Upper lobe of right lung (tissue), 1 donor: ENCODE measurements around the gene ALK. TPM values are rescaled to one million over a fixed set of nuclear protein-coding genes. Genes with fewer than 3 reads are reported as not detected.

Source experiments
- ATAC-seq: fragments of 200-7000 bp; cut with Tn5 transposase; one replicate; pipeline ENCODE4 v1.9.1; 2020; ENCODE audit warnings: mild to moderate bottlenecking, moderate library complexity
- DNase-seq: peaks from one replicate; pipeline ENCODE4 v3.0.0-alpha.2; 2020
- H3K27ac ChIP-seq: fragments of 200-600 bp; one replicate; pipeline ENCODE4 v1.8.0; 2022
- H3K27me3 ChIP-seq: fragments of 200-600 bp; one replicate; pipeline ENCODE4 v1.8.0; 2022; ENCODE audit warnings: mild to moderate bottlenecking
- H3K36me3 ChIP-seq: fragments of 200-600 bp; one replicate; pipeline ENCODE4 v1.8.0; 2022
- H3K4me1 ChIP-seq: fragments of 200-600 bp; one replicate; pipeline ENCODE4 v1.8.0; 2022
- H3K4me3 ChIP-seq: fragments of 200-600 bp; one replicate; pipeline ENCODE4 v1.8.0; 2022; ENCODE audit warnings: mild to moderate bottlenecking
- H3K9me3 ChIP-seq: fragments of 200-600 bp; one replicate; pipeline ENCODE4 v1.8.0; 2022
- intact Hi-C: fragments of 100-400 bp; cut with DNase I; formaldehyde crosslinking; loops from one replicate; pipeline ENCODE4 v1.11.0; 2022
- total RNA-seq: library from RNA; stranded (reverse); fragmentation: NEBNext Ultra II Directional; extraction: Animal tissue kit (Norgen Biotek cat#: 25700); gene quantifications from one replicate; pipeline ENCODE4 v1.2.1, GENCODE V29; 2021
- TF ChIP-seq, protein P1 (sequence below): fragments of 200-600 bp; IDR thresholded peaks from one replicate; pipeline ENCODE4 v1.8.0; 2022; ENCODE audit warnings: antibody characterized with exemption
- donor health status: DM: no; HTN: yes; CAD: no; lungs with severe emphysema.

The ALK gene
- total RNA-seq, 1 donor from 2014 or later, result not detected

DNA sequence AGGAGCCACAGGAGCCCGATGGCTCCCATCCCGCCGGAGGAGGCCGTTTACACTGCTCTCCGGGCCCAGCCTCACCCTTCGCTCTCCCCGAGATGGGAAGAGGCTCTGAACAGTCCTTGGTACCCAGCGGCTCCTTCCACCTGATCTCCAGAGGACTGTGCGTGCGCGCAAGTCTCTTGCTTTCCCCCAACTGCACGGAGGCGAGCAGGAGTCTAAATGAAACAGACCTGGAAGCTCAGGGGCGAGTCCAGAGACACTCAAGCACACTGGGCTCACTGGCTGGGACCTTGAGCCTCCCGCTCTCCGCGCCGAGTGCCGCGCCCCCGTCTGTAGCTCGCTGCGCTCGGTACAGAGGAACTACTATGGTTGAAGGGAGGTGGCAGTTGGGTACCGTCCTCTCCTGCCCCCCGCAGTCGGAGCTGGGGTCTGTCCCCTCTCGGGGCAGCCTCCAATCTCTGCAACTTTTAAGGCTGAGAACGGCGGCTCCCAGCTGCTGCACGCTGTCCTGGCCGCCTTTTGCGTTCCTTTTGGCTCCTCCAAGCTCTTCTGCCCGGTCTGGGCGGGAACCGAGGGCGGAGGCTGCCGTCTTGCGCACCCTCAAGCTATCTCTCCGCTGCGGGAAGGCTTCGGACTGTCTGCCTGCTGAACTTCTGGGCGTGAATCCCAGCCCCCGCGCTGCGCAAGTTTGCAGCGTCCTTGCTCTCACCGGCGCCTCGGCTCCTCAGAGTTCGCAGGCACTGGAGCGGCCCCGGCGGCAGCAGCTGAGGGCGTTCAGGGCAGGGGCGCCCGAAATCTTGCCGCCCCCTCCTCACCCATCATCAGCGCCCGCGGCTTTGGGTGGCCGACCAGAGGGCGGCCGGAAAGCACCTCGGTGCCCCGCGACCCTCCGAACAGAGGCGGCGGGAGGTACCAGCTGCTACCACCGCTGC lies 491 bp downstream of the ALK start:
- H3K27me3 ChIP-seq, result peaks cover 67% of the 10 kb centered on the region
- no peaks in the 10 kb centered on the region for H3K36me3 ChIP-seq
- H3K9me3 ChIP-seq, result no peaks in the 10 kb centered on the region
- DNase-seq (no peak), ATAC-seq (no peak)
- TF ChIP-seq, protein P1, sequence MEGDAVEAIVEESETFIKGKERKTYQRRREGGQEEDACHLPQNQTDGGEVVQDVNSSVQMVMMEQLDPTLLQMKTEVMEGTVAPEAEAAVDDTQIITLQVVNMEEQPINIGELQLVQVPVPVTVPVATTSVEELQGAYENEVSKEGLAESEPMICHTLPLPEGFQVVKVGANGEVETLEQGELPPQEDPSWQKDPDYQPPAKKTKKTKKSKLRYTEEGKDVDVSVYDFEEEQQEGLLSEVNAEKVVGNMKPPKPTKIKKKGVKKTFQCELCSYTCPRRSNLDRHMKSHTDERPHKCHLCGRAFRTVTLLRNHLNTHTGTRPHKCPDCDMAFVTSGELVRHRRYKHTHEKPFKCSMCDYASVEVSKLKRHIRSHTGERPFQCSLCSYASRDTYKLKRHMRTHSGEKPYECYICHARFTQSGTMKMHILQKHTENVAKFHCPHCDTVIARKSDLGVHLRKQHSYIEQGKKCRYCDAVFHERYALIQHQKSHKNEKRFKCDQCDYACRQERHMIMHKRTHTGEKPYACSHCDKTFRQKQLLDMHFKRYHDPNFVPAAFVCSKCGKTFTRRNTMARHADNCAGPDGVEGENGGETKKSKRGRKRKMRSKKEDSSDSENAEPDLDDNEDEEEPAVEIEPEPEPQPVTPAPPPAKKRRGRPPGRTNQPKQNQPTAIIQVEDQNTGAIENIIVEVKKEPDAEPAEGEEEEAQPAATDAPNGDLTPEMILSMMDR, result no peak
- H3K4me1 ChIP-seq, result peaks cover 15% of the 10 kb centered on the region
- no peak overlapping the region for H3K27ac ChIP-seq
- intact Hi-C loops, result no loop called here
- H3K4me3 ChIP-seq, result peak overlapping the region; percentile 38

DNA sequence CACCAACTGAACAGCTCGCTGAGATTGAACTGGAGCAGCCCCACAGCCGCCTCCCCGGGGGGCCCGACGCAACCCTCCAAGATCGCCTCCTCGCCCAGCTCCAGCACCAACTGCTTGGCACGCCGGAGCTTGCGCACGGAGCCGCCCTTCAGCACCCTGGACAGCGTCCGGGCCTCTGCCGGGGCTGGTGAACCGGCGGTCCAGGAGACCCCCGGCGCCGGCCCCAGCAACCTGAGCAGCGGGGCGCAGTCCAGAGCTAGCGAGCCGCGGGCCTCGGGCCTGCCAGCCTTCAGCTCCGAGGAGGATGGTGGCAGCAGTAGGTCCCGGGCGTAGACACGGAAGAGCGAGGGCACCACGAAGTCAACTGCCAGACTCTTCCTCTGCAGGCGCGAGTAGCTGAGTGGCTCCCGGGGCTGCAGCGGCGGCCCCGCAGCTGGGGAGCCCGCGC lies 1.2 kb downstream of the ALK start:
- Histone ChIP-seq H3K4me1 (peaks cover 15% of the 10 kb centered on the region), H3K27ac (no peak overlapping the region), H3K9me3 (no peaks in the 10 kb centered on the region), H3K4me3 (no peak overlapping the region), H3K36me3 (no peaks in the 10 kb centered on the region), H3K27me3 (peaks cover 64% of the 10 kb centered on the region)
- ATAC-seq (peak; percentile 52), DNase-seq (peak; percentile 77)
- TF ChIP-seq, protein P1, result no peak
- intact Hi-C loops, result no loop called here

DNA sequence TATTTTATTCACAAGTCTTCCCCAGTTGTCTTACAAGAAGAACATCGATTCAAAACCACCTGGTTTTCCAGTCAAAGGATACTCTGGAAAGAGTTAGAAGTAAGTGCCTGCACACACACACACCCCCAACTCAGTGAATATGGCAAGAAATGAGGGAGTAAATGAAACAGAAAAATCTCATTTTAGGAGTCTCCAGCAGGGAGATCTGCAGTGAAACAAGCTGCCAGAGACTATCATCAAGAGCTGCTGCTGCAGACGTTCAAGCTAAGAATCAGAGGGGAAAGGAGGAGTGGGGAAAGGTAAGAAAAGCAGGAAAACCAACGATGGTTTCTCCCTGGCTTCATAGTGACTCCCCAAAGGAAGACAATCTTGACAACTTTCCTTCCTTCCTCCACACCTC lies 2.4 kb downstream of the ALK start:
- no peak for ATAC-seq
- Histone ChIP-seq H3K9me3 (no peaks in the 10 kb centered on the region), H3K36me3 (no peaks in the 10 kb centered on the region), H3K27ac (no peak overlapping the region), H3K4me3 (no peak overlapping the region), H3K4me1 (peaks cover 15% of the 10 kb centered on the region), H3K27me3 (peaks cover 58% of the 10 kb centered on the region)
- no peak for DNase-seq
- intact Hi-C loops, result no loop called here
- TF ChIP-seq, protein P1, result no peak

GRCh38 chr2:29917781-29918180 lies 3.6 kb downstream of the ALK start:
- no peak for ATAC-seq
- Histone ChIP-seq H3K27ac (no peak overlapping the region), H3K9me3 (no peaks in the 10 kb centered on the region), H3K36me3 (no peaks in the 10 kb centered on the region), H3K27me3 (peaks cover 62% of the 10 kb centered on the region), H3K4me3 (no peak overlapping the region), H3K4me1 (peaks cover 15% of the 10 kb centered on the region)
- intact Hi-C loops, result no loop called here
- TF ChIP-seq, protein P1, result no peak
- no peak for DNase-seq

- ATAC-seq (no peak), DNase-seq (no peak)
- no peaks in the 10 kb centered on the region for H3K9me3 ChIP-seq
- peaks cover 52% of the 10 kb centered on the region for H3K27me3 ChIP-seq
- TF ChIP-seq, protein P1, result no peak
- H3K36me3 ChIP-seq, result no peaks in the 10 kb centered on the region
- H3K4me3 ChIP-seq, result no peak overlapping the region
- intact Hi-C loops, result no loop called here
- H3K27ac ChIP-seq, result no peak overlapping the region
- peaks cover 15% of the 10 kb centered on the region for H3K4me1 ChIP-seq
Measured at GRCh38 chr2:29916571-29916970, 4.8 kb downstream of the ALK start.
